Measurements from ENCODE around the gene ARFGAP3.

The ARFGAP3 gene

DNA sequence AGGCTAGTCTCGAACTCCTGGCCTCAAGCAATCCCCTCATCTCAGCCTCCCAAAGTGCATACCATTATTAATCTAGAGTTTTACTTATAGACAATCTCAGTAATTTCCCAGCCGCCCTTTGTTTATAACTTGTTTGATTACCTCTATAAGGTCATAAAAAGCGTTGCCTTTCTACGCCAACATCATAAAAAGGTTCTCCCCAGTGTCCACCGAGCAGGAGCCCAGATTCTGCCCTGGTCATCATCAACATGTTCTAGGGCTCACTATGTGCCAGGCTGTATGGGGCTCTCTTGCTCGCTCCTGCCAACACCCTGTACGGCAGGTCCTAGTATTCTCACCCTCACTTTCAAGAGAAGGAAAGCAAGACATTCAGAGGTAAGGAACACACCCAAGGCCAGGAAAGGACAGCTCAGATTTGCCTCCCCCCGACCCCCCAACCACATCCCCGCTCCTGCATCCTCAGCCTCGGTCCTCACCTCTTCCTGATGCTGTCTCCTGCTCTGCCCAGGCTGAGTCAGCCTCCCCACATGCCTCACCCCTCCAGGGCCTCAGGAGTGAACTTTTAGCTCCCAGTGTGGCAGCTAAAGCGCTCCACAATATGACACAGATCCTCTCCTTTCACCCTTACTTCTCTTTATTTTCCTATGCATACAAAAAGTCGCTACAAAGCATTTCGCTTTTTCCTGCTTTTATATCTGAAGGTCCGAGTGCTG is 14.3 kb downstream of the ARFGAP3 start:
- TF ChIP-seq, protein P1, sequence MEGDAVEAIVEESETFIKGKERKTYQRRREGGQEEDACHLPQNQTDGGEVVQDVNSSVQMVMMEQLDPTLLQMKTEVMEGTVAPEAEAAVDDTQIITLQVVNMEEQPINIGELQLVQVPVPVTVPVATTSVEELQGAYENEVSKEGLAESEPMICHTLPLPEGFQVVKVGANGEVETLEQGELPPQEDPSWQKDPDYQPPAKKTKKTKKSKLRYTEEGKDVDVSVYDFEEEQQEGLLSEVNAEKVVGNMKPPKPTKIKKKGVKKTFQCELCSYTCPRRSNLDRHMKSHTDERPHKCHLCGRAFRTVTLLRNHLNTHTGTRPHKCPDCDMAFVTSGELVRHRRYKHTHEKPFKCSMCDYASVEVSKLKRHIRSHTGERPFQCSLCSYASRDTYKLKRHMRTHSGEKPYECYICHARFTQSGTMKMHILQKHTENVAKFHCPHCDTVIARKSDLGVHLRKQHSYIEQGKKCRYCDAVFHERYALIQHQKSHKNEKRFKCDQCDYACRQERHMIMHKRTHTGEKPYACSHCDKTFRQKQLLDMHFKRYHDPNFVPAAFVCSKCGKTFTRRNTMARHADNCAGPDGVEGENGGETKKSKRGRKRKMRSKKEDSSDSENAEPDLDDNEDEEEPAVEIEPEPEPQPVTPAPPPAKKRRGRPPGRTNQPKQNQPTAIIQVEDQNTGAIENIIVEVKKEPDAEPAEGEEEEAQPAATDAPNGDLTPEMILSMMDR (IDR thresholded peaks at IDR 0.05): no peak

DNA sequence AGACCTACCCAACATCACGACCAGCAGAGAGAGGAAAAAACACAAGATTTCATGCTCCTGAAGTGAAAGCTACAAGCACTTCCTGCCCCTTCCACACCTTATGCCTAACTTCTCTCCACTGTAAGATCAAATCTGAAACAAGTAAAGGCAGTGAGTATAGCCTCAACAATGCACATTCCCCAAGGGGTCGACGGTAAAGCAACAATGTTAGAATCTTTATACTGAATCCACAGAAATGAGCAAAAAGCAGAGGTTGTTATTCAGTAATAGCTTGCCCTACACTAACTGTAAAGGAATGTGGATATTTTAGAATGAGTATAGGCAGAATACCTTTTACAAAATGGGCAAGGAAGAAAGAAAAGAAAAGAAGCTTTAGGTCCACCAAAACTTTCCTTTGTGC is 15.6 kb downstream of the ARFGAP3 start:
- TF ChIP-seq, protein P1 (IDR thresholded peaks at IDR 0.05): no peak

DNA sequence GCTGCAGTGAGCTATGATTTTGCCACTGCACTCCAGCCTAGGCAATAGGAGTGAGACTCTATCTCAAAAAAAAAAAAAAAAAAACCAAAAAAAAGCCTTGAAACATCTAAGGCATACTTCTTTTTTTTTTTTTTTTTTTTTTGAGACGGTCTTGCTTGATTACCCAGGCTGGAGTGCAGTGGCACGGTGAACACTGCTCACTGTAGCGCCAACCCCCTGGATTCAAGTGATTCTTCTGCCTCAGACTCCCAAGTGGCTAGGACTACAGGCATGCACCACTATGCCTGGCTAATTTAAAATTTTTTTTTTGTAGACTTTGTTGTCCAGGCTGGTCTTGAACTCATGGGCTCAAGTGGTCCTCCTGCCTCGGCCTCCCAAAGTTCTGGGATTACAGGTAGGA is 19.5 kb downstream of the ARFGAP3 start:
- TF ChIP-seq, protein P1 (IDR thresholded peaks at IDR 0.05): no peak

DNA sequence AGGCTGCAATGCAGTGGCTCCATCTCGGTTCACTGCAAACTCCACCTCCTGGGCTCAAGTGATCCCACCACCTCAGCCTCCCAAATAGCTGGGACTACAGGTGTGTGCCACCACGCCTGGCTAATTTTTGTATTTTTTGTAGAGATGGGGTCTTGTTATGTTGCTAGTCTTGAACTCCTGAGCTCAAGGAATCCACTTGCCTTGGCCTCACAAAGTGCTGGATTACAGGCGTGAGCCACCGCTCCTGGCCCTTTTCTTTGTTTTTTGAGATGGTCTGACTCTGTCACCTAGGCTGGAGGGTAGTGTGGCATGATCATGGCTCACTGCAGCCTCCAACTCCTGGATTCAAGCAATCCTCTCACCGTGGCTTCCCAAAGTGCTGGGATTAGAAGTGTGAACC is 21.0 kb downstream of the ARFGAP3 start:
- TF ChIP-seq, protein P1 (IDR thresholded peaks at IDR 0.05): no peak

DNA sequence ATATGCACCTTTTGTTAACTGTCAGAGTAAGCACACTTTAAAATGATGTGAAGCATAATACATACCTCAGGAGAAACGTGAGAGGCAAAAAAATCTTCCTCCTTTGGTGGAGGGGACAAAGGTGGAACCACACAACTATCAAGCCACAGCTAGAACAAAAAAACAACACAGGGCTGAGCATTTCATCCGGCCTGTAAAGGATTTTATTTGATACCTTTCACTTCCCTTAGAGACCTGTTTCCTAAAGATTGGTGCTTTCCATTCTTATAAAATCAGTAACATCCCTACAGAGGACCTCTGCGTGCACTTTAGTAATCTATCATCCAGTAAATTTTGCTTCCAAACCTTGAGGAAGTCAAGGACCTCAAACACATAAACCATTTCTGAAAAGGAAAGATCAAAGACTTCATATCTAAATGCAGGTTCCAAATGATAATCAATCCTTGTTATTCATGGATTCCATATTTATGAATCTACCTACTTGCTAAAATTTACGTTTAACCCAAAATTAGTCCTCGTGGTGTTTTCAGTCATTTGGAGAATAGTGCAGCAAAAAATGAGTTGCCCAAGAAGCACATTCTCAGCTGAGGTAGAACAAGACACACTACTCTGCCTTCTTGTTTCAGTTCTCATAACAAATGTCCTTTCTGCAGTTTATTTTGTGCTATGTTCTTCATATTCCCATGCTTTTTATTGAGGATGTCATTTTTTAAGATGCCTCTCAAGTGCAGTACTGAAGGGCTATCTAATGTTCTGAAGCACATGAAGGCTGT is 22.7 kb downstream of the ARFGAP3 start:
- TF ChIP-seq, protein P1 (IDR thresholded peaks at IDR 0.05): no peak

DNA sequence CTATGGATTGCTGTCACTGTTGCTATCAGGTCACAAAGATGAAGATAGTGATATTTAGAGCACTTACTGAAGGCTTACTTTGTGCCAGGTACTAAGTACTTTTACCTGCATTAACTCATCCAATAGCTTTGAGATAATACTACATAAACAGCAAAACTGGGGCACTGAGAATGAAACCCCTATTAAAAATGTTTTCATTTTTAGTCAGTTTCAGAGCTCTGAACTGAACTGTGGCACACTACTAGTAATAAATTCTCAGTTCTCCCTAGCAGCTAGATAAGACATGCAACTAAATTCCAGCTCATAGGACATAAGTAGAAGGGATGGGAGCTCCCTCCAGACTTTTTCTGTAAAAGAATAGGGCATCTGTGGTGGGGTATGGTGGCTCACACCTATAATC is 24.0 kb downstream of the ARFGAP3 start:
- TF ChIP-seq, protein P1 (IDR thresholded peaks at IDR 0.05): no peak

DNA sequence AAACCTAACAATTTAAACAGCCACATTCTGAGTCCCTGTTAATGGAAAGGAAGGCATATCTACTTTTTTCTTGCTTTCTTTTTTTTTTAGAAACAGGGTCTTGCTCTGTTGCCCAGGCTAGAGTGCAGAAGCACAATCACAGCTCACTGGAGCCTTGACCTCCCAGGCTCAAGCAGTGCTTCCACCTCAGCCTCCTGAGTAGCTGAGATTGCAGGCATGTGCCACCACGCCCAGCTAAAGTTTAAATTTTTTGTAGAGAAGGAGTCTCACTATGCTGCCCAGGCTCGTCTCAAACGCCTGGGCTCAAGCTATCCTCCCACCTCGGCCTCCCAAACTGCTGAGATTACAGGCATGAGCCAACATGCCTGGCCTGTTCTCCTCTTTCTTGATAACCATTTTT is 25.4 kb downstream of the ARFGAP3 start:
- TF ChIP-seq, protein P1 (IDR thresholded peaks at IDR 0.05): no peak

All from LNCAP (cell line).